NK-92 (cell line): ENCODE results near the gene MGRN1.
"Not testable (repeated sequence)": the region's sequence is repeated elsewhere in the genome, so short reads cannot be mapped to it uniquely, and the experiment has no call there.

ENCODE experiments used
- DNase-seq: peaks from one replicate; lab custom pipeline; 2025; ENCODE audit not compliant: unreplicated experiment; lab: John Stamatoyannopoulos, UW

MGRN1 gene

DNA sequence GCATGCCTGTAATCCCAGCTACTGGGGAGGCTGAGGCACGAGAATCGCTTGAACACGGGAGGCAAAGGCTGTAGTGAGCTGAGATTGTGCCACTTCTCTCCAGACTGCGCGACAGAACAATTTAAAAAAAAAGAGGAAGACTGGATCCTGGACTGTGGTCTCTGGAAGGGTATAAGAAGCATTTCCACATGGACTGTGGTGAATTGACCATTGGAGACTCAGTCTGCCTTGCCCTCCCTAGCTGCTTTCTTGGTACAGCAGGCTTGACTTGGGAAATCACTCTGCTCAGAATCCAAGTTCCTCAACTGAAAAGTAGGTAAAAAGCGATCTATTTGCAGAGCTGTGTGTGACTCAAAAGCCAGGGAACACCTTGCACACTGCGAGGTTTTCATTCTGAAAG is 1.0 kb upstream of the MGRN1 start:
- no peak for DNase-seq

DNA sequence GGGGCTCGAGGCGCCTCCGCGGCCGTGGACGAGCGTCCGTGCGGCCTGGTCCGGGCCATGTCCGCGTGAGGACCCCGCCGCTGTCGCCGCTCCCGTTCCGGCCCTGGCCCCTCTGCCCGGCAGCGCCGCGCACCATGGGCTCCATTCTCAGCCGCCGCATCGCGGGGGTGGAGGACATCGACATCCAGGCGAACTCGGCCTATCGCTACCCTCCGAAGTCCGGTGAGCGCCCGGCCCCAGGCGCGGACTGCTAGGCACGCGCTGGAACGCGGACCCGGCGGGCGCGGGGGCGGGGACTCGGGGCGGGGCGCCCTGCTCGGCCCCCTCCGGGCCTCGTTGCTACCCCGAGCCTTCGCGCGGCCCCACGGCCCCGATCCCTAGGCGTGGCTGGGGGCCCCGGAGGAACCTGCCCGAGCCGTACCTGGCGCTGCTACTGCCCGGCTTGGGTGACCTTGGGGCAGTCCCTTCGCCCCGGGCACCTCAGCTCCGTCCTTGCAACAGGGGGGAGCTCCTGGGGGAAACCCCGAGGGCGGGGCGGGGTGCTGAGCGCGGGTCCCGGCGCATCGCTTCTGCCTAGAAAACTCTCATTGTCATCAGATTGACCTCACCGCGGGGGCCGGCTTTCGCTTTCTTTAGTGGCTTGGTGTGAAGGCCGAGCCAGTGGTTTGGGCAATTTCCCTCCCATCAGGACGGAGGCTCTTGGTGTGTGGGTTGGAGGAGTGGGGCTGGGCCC is 367 bp downstream of the MGRN1 start:
- DNase-seq = no peak

DNA sequence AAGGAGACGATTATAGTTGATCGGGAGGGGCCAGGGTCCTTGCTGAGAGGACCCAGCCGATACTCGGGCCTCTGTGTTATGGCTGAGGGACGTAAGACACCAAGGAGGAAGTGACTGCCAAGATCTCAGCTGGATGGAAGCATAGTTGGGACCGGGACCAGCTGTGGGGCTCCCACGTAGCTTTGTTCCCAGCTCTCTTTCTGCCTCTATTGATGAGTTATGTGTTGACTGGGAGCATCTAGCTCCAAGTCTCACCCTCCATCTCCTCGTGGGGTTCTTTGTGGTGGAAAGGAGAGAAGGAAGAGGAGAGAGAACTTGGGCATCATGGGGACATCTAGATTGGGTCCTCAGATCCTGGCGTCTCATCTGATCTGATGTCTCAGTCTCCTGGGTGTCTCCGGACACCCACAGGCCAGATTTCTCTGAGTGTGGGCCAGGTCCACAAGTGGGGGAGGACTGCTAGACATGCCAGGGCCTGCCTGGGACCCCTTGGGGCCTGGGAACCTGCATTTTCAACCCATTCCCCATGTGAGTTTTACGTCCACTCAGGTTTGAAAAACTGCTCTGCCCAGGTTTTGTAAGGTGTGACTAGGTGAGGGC is 1.0 kb downstream of the MGRN1 start:
- no peak for DNase-seq

- no peak for DNase-seq
These were observed 1.8 kb downstream of the MGRN1 start for GRCh38 chr16:4626396-4626795.

DNA sequence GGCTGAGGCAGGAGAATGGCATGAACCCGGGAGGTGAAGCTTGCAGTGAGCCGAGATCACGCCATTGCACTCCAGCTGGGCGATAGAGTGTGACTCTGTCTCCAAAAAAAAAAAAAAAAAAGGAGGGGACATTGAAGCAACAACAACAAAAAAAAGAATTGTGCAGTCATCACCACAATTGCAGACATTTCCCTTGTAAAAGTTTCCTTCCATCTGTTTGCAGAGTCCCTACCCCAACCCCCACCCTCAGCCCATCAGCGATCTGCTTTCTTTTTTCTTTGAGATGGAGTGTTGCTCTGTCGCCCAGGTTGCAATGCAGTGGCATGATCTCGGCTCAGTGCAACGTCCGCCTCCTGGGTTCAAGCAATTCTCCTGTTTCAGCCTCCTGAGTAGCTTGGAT is 3.7 kb downstream of the MGRN1 start:
- no peak for DNase-seq

DNA sequence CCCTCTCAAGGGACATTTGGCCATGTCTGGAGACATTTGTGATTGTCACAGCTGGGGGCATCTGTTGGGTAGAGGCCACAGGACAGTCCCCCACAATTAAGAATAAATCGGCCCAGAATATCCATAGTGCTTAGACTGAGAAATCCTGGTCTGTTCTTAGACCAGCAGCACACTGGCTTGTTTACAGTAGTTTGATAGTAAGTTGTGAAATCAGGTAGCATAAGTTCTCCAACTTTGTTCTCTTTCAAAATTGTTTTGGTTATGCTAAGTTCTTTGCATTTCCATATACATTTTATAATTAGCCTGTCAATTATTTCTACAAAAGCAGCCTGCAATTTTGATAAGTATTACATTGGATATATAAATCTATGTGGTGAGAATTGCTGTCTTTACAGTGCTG is 6.8 kb downstream of the MGRN1 start:
- no peak for DNase-seq

DNA sequence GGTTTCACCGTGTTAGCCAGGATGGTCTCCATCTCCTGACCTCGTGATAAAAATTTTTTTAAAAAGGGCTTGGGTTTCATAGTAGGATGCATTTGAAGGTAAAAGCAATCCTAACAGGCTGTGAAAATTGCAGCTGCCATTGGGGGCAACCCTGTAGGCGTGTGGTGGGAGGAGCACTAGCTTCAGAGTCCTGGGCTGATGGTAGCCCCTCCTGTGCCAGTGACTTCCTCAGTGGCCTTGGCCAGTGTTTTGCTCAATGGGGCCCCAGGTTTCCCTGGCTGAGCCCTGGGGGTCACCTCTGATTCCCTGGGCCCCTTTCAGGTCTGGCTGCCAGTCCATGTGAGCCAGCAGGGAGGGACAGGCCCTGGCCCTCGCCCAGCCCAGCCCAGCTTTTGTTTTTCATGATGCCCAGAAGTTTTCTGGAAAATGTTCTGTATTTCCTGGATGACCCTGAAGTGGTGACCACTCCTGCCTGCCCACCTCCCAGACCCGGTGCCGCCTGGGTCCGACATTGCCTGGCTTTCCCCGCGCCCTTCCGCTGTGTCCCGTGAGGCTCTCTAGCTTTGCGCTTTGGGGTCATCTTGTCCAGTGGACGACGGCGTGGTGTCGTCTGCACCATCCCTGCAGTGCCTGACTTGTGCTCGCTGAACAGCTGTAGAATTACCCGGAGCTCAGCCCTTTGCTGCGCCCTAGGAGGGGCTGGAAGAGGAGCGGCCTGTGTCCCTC is 9.4 kb downstream of the MGRN1 start:
- no peak for DNase-seq

DNA sequence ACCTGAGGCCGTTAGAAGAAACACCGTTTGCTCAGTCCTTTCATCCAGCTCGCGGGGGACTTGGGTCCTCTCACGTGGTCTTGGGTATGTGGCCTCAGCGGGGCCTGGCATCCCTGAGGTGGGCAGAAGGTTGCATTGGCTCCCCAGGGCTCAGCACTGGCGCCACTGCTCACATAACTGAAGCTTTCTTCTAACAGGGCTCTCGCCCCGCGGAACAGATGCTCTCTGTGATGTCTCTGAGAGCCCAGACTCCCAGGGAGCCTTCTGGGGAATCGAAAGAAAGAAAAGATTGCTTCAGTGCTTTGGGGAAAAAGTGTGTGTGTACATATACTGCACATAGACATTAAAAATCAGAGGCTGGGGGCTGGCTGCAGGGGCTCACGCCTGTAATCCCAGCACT is 10.1 kb downstream of the MGRN1 start:
- DNase-seq = no peak

DNA sequence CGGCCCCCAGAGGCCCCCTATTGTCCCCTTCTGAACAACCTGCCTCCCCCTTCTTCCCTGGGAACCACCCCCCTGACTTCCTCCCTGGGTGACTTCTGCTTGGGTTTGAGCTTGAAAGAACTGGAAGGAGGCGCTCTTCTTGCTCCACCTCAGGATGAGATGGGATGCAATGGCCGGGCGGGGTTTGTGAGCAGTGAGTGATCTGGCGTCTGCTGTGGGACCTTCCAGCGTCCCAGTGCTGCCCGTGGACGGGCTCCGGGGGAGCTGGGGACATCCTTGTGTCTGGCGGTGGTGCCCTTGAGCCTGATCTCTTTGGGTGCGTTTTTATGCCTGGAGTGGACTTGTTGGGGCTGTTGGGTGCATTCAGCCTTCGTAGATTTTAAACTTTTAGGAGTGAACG is 11.6 kb downstream of the MGRN1 start:
- DNase-seq = no peak

DNA sequence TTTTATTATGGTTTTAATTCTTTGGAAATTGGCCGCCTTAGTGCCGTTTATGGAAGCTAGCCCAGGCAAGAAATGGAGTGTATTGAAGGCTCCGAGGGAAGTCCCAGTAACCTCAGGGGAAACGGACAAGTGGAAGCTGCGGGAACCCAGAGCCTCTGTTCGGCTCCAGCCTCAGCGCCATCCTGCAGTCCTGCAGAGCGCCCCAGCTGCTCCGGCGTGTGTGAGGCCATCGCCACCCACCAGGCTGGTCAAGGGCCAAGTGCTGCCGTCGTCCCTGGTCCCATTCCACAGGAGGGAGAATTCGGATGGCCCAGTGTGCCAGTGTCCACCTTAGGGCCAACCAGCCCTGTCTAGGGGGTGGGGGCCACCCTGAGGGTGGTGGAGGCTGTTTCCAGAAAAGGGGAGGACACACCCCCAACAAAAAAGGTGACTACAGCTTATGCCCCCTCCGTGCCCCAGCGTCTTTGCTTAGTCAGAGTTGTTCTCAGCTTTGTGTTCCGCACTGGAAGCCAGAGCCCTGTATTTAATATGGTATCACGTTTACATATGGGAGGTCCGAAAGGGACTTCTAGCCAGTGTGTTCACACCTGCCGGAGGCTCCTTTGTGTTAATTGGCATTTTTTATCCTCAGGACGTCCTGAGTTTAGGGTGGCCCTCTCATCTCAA is 13.0 kb downstream of the MGRN1 start:
- no peak for DNase-seq

DNA sequence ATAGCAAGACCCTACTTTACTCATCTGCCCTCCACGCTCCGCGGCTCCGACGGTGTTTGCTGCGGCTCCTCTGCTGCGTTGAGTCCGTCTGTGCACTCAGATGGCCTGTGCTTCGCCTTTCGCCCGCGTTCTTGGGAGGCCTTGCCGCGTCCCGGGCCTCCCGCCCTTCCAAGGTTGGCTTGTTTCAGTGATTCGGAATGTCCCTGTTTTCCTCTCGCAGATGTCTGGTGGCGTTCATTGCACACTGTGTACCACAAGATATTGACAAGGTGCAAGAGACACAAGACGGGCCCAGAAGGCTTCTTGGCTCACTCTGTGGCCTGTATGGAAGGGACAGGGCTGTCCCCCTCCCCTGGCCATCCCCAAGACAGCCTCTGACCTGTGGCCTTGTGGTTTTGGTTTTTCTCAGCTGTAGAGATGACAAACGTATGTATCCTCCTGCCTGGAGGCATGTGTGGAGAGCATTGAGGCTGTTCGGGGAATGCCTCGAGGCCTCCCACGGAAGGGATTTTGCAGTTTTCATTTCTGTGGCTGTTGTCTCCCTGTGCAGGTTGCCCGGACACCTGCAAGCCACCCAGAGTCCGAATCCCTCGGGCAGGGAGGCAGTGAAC is 15.4 kb downstream of the MGRN1 start:
- no peak for DNase-seq

DNA sequence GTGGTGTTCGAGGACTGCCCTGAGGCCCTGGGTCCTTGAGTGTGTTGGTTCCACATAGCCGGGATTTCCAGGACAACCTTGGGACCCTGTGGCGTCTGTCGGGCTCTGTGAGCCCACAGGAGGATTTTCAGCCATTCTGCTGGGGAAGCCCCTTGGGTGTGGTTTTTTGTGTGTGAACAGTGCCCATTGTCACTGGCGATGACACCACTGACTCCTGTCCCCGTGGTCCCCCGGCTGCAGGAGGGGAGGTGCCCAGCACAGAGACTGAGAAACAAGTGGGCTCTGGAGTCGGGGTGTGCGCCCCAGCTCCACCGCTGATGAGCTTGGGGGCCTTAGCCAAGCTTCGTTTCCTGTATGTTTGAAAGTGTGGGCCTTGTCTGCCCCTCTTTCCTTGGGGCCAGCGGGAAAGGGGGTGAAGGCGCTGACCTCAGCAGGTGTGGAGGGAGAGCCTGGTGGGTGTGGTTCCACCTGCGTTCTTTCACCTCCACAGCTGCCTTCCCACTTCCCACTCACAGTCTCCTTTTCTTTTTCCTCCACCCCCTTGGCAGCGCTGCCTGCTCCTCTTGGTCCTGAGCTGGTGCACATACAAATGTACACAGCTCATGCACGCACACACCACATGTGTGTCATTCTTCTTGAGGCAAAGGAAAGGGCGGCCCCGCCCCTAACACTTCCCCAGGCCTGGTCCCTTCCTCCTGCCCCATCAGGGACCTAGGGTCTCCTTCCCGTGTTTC is 16.1 kb downstream of the MGRN1 start:
- DNase-seq = no peak

GRCh38 chr16:4641306-4641687 is 16.7 kb downstream of the MGRN1 start:
- no peak for DNase-seq

GRCh38 chr16:4641895-4642294 is 17.3 kb downstream of the MGRN1 start:
- DNase-seq = no peak

GRCh38 chr16:4646773-4647643 is 22.4 kb downstream of the MGRN1 start:
- no peak for DNase-seq

GRCh38 chr16:4647644-4647980 is 23.0 kb downstream of the MGRN1 start:
- DNase-seq = no peak

- no peak for DNase-seq
These were observed 24.3 kb downstream of the MGRN1 start for GRCh38 chr16:4648917-4649316.

DNA sequence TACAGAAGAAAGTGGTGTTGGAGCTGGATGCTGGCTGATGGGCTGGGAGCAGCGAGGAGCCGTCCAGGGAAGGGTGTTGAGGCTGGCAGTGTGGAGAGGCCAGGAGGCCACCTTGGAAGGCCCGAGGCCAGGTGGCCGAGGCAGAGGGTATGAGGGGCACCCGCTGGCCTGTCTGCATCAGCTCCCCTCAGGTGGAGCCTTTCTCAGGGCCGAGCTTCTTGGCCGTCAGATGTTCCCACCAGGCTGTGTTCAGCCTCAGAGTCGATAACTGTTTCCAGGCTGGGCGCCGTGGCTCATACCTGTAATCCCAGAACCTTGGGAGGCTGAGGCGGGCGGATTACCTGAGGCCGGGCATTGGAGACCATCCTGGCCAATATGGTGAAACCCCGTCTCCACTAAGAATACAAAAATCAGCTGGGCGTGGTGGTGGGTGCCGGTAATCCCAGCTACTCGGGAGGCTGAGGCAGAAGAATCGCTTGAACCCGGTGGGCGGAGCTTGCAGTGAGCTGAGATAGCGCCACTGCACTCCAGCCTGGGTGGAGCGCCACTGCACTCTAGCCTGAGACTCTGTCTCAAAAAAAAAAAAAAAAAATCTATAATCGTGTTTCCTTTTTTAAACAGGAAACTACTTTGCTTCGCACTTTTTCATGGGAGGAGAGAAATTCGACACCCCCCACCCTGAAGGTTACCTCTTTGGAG is 25.3 kb downstream of the MGRN1 start:
- DNase-seq = no peak

DNA sequence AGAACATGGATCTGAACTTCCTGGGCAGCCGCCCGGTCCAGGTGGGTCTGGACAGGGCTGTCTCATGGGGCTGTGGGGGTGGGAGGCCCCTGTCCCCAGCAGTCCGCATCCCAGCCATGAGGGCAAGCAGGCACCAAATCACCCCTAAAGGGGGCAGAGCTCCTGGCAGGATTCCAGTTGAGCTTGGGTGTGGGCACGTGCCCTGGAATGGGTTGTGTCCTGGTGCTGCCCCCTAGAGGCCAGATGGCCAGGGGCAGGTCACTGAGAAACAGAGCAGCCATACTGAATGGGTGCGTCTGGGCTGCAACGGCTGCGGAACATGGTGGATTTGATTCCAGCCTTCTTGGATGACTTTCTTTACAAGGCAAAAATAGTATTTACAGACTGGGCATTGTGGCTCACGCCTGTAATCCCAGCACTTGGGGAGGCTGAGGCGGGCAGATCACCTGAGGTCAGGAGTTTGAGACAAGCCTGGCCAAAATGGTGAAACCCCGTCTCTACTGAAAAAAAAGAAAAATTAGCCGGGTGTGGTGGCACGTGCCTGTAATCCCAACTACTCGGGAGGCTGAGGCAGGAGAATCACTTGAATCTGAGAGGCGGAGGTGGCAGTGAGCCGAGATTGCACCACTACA is 25.9 kb downstream of the MGRN1 start:
- DNase-seq = not testable (repeated sequence)
